Activated naive CD4-positive, alpha-beta T cell (primary cell): ENCODE measurements around the gene SNX4.
"Not testable (repeated sequence)": the region's sequence is repeated elsewhere in the genome, so short reads cannot be mapped to it uniquely, and the experiment has no call there.

Experiments
- DNase-seq, 4 experiments: peaks; one replicate each; lab custom pipeline; 2025; lab: John Stamatoyannopoulos, UW

Gene SNX4

DNA sequence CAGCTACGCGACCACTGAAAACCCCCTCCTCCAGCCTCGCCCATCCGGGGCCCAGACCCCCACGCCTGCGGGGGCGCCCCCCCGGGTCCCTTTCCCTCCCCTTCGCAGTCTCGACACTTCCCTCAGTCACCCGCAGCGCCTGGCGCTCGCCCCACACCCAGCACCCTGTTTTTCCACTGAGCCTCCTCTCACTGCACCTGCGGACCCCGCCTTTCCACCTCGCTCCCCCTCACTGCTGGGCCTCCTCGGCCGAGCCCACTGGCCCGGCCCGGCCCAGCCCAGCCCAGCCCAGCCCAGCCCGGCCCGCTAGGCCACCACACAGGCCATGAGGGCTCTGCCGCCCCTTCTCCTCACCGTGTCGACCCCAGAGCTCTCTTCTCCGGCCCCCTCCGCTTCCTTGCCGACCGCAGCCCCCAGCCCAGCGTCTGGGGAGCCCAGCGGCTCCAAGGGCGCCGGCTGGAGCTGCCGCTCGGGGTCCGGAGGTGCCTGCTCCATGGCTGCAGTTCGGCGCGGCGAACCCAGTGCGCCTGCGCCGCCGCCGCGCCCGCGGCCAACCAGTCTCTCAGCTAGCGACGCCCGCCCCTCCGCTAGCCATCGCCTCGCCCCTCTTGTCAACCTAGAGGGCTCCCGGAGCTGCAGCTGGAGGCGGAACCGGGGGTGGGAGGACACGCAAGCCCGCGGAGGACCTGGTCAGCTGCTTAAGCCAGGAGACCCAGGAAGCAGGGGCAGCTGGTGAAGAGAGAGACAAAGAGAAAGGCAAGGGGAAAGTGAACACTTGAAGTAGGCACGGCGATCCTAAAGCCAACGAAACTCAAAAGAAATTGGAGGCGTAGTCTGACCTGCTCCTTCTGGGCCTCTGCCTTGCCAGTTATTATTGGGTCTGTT is at the start of gene SNX4:
SNX4 (minus strand) TSS at position 525 of the 885 bp plus-strand sequence; CDS start at position 495, 30 bp downstream.
- DNase-seq: peak; percentile 58 to 82 (median 64)

DNA sequence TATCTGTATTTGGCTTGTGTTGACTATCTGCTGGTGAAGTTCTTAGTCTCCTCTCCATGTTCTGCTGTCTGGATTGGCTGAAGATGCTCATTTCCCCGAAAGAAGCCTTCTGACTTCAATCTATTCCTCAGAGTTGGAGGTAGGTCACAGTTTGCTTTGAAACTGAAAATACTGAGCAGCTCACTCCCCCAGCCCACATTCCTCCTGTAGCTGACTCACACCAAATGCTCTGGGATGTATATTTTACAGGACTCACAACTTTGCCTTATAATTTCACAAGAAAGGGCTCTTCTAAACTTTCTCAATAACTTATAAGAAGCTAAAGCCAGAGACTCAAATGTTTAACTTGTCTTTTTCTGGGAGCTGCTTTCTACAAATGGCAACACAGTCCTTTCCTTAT is 36.3 kb upstream of the SNX4 start:
- DNase-seq: no peak

DNA sequence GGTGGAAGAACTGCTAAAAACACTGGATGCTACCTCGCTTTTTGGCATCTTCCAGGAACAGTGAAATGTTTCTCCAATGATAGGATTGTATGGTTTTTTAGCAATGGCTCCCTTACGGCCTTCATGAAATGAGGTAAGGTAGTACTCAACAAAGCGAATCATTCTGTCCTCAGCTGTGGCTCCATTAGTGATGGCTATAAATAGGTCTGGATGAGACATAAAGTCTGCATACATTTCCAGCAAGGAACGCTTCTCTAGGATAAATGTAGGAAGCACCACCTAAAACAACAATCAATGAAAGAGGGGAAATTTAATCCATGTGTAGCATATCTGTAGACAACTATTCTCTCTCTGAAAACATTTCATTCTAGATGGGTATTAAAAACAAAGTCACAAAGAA is 32.4 kb upstream of the SNX4 start:
- no peak for DNase-seq

DNA sequence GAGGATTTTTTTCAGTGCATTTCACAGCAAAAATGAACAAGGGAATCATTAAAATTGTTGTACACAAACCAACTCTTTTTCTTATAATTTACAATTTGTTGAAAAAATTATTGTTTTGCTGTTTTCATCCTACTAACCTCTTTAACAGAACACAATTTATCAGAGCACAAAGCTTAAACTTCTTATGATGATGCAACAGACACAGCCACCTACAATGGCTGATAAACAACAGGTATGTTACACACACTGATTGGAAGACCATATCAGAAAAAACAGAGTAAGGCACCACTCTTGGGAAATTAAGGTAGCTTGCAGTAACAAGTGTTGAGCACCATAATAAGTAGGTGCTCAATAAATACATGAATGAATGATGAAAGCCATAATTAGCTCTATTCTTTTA is 8.9 kb upstream of the SNX4 start:
- no peak for DNase-seq

DNA sequence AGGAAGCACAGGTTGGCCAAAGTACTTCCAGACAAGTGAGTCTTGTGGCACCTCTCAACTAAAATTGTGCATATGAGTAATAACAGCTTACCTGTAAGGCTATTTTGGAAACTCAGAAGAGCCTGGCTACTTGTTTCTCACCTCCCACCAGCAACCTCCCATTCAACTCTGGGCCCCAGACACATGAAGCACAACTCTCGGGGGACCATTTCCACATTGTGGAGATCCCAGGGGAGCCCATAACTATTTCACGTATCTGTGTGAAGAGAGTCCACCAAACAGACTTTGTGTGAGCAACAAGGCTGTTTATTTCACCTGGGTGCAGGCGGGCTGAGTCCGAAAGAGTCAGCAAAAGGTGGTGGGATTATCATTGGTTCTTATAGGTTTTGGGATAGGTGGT is 5.2 kb upstream of the SNX4 start:
- no peak for DNase-seq

DNA sequence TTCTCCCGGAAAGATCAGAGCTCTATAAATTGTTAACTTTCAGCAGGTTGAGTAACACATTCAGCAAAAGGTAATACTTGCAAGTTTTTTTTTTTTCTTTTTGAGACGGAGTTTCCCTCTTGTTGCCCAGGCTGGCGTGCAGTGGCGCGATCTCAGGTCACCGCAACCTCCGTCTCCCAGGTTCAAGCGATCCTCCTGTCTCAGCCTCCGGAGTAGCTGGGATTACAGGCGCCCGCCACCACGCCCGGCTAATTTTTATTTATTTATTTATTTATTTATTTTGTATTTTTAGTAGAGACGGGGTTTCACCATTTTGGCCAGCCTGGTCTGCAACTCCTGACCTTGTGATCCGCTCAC is 539 bp upstream of the SNX4 start:
- DNase-seq: not testable (repeated sequence)

DNA sequence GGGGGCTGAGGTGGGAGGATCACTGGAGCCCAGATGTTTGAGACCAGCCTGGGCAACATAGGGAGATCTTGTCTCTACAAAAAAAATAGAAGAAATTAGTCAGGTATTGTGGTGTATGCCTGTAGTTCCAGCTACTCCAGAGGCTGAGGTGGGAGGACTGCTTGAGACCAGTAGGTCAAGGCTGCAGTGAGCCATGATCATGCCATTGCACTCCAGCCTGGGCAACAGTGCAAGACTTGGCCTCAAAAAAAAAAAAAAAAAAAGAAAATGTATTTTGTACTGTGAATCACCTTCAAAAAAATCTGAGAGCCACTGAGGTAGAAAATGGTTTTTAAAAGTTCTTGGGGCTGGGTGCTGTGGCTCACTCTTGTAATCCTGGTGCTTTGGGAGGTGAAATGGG is 4.6 kb downstream of the SNX4 start:
- no peak for DNase-seq

DNA sequence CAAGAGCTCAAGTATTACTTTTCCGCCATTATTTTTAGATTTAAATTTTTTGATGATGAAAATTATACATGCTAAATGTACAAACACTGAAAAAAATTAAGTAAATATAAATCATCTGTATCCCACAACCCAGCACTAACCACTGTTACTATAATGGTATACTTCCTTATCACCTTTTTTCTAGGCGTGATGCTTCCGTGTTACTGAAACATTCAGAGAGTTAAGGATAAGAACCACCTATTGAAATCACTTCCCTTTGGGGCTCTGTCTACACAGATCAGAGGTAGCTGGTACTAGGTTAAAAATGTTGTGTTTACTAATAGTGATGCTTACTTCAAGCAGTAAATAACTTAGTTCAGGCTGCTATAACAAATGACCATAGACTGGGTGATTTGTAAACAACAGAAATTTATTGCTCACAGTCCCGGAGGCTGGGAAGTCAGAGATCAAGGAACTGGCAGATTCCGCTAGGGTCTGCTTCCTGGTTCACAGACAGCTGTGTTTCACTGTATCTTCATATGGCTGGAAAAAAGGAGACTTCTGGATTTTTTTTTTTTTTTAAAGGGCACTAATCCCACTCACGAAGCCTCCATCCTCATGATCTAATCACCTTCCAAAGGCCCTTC is 6.4 kb downstream of the SNX4 start:
- no peak for DNase-seq

DNA sequence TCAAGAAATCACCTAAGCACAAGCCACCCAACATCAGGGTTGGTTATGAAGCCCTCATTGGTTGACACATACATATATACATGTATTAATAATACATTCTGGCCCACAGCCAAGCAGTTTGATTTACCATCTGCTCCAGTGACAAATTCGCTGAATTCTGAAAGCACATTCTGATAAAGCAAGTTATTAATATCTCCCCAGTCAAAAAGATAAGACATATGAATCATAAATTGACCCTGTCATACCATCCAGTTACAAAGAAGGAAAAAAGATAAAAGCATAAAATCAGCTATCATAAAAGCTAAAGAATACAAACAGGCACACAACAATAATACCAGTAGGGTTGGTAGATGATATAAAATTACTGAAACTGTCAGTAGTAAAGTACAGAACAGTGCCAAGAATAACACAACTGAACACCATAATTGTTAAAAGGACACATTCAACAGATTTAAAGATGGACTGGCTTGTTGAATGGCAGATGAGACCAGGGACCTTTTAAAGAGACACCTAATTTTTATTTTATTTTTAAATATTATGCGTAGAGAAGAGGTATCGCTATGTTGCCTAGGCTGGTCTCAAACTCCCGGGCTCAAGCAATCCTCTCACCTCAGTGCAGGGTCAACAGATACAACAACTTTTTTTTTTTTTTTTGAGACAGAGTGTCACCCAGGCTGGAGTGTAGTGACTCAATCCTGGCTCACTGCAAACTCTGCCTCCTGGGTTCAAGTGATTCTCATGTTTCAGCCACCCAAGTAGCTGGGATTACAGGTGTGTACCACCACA is 7.7 kb downstream of the SNX4 start:
- no peak for DNase-seq

DNA sequence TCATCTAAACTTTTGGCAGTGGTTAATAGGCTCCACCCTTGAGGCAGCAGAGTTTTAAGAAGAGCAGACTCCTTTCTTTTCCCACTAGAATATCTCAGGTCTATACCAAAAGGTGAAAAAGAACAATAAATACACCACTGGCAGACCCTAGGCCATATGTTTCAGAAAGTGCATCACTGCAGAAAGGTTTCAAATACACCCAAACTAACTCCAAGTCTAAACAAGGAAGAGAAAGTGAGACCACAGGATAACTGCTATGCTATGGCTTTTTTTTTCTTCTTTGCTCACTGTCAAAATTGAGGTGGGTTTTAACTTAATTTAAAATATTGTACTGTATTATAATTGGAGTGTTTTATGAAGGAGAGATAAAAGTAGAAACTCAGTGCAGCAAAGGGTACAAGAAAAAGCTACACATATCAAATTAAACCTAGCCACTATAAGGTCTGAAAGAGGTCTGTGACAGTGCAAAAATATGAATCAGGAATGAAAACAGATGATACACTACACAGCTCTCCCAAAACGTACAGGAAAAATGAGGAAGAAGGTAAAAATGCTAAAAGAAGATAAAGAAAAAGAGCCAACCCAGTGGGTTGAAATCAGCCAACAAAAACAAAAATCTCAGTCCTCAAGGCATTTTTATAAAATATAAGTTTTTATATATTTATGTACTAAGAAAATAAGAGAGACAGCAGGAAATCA is 8.4 kb downstream of the SNX4 start:
- DNase-seq: no peak

DNA sequence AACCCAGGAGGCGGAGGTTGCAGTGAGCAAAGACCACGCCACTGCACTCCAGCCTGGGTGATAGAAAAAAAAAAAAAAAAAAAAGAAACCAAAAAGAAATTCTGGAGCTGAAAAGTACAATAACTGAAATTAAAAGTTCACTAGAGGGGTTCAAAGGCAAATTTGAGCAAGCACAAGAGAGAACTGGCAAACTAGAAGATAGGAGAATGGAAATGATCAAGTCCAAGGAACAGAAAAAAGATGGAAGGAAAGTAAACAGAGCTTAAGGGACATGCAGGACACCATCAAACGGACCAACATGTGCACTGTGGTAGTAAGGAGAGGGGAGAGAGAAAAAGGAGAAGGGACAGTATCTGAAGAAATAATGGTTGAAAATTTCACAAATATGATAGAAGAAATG is 12.9 kb downstream of the SNX4 start:
- no peak for DNase-seq

DNA sequence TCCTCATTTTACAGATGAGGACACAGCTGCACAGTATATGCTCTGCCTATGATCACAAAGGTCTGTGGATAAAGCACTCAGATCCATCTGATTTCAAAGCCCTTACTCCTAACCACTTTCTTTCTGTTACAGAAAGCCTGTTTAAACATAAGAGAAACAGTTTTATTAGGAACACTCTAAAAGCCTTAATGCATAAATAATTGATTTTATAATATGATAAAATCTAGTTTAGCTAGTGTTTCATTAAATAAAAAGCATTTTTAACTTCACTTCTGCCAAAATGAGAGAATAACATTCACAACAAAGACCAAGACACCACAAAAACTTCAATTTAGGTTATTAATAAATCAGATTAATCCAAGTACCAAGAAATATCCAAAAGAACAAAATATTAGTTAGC is 21.4 kb downstream of the SNX4 start:
- no peak for DNase-seq

DNA sequence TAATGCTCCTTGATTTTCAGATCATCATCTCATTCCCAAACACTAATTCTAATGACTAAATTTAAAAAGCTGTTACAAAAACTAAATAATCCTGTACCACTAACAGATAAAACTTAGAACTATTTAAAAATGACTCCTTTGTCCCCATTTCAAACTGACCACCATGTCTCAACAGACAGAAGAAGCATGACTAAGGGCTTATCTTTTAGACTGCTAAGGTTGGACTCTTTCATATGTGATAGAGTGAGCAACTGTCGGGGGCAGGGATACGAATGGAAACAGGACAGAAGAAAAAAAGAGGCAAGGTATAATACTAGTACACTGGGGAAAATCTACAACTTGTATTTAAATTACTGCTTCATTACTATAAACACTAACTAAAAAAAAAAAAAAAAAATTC is 23.3 kb downstream of the SNX4 start:
- DNase-seq: no peak

DNA sequence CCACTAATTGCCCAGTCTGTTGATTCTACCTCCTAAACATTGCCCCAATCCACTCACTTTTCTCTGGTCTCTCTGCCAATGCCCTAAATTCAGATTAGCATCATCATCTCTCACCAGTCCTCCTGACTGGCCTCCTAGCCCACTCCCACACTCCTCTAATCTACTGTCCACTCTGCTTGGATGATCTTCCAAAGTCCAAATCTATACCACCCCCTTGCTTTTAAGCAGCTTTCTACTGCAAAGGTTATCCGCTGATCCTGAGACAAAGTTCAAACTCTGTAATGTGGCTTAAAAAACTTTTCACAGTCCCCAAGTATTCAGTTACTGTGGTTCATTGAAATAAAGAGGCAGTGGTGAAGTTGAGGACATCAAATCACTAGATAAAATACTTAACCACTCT is 37.6 kb downstream of the SNX4 start:
- no peak for DNase-seq

DNA sequence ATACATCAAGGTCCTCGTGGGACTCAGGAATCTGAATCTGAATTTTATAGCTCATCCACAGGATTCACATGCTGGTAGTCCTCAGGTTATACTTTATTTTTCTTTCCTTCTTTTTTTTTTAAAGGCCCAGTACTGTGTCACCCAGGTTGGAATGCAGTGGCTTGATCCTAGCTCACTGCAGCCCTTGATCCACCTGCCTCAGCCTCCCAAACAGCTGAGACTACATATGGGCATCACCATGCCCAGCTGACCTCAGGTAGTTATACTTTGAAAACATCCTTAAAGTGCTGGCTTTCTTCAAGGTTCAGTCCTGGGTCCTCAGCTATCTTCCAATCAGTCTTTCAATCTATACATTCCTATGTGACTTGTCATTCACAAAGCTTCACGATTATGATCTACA is 38.2 kb downstream of the SNX4 start:
- no peak for DNase-seq

DNA sequence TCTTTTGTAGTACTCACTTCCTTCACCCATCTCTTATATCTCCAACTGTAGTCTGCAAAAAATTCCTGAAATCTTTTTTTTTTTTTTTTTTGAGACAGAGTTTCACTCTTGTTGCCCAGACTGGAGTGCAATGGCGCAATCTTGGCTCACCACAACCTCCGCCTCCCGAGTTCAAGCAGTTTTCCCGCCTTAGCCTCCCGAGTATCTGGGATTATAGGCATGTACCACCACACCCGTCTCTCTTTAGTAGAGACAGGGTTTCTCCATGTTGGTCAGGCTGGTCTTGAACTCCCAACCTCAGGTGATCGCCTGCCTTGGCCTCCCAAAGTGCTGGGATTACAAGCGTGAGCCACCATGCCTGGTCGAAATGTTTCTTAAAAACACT is 38.6 kb downstream of the SNX4 start:
- not testable (repeated sequence) for DNase-seq

DNA sequence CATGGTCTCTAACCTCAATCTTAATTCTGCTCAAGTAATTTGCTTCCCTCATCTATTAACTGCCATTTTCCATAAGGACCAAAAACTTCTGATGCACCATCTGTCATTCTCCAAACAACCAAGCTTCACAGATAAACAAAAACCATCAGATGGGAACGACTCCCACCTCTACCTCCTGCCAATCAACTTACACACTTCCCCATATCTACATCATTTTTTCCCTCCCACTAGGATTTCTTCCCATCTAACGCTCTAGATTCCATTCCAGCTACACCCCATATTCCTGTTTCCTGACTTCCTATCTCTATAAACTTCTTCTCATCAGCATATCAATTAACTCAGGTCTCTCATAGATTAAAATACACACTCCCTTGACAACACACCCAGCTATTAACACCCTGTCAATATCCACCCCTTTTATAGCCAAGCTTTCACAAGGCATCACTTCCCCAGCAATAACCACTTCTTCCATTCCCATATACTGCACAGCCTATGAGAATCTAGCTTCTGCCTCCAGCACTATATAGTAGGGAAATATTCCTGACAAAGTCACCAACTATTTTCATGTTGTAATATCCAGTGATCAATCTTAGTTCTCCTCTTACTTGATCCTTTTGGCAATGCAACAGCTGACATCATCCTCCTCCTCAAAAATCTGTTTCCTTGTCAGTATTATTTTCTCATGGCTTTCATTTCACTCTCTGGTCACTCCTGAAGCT is 39.2 kb downstream of the SNX4 start:
- DNase-seq: no peak

DNA sequence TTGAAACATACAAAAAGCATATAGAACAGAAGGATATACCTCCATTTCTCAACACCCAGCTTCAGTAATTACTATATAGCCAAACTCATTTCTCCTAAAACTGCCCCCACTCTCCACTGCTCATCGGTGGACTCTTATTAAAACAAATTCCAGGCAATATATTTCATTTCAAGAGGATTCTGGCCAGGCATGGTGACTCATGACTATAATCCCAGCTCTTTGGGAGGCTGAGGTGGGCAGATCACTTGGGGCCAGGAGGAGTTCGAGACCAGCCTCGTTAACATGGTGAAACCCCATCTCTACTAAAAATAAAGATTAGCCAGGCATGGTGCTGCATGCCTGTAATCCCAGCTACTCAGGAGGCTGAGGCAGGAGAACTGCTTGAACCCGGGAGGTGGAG is 40.9 kb downstream of the SNX4 start:
- no peak for DNase-seq

DNA sequence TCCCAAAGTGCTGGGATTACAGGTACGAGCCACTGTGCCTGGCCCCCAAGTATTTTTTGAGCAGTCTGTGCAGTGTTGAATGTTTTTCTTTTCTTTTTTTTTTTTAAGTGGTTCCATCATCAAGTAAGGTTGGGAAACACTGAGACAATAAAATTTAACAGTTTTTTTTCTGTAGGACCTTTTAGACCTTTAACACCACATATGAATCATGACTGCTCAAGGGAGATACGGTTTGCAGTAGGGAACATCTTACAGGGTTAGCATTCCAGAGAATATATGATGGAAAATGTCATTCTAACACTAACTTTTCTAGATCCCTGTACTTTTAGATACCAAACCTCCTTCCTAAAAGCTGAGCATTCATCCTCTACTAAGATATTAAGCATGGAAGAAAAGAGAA is 41.7 kb downstream of the SNX4 start:
- DNase-seq: no peak

DNA sequence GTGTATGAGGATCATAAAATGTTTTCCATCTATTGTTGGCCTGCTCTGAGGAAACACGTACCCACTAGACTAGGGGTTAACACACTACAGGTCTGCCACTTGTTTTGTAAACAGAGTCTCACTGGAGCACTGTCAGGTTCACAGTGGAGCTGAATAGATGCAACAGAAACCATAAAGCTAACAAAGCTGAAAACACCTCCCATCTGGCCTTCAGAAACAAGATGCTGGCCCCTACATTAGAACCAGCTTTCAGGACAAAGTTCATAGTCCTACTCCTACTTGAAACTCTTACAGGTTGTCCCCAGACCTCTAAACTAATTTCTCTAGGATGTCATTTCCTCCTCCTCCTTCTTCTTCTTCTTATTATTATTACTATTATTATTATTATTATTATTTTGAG is 42.3 kb downstream of the SNX4 start:
- DNase-seq: no peak

DNA sequence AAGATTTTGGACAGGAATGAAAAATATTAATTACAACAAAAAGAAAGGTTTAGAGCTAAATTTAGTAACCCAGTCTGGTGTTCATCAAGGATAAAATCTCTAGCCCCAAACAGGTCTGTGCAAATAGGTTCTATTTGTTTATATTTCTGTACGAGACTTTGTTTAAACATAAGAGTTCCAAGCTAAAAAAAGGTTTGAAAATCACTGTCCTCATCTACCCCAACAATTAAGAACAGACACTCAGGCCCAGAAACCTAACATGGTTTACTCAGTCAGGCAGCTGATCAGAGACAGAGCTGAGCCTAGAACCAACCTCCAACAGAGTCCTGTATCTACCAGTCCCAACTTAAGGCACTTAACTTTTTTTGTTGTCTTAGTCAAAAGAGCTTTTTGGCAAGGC is 49.3 kb downstream of the SNX4 start:
- DNase-seq: no peak
